H1 (cell line): Measurements from ENCODE around the gene ST3GAL3. TPM values are rescaled to one million over a fixed set of nuclear protein-coding genes. Genes with fewer than 3 reads are reported as not detected.

Experiments used
- CTCF ChIA-PET: fragments of 300-600 bp; sonication (Branson Sonifier 250); formaldehyde crosslinking; loops from one replicate; lab custom pipeline; 2021; ENCODE audit not compliant: partially characterized antibody; lab: Charles Lee
- POLR2A ChIA-PET: fragments of 300-600 bp; sonication (Branson Sonifier 250); formaldehyde crosslinking; loops from one replicate; lab custom pipeline; 2021; ENCODE audit warnings: inconsistent platforms; ENCODE audit not compliant: partially characterized antibody; lab: Charles Lee
- DNase-seq, 2 experiments: peaks; one replicate each; pipeline versions ENCODE4 v3.0.0 to v3.0.0-alpha.2; 2010 to 2022; ENCODE audit warnings: low spot score in 2 of 2, low read depth in 1 of 2, mixed read lengths in 1 of 2
- FAIRE-seq: peaks from 2 replicates; lab custom pipeline; 2011; peaks lifted over from hg19 to GRCh38; lab: Jason Lieb, UNC
- H2AFZ ChIP-seq: 2 replicates; pipeline ENCODE4 v1.8.1; 2012; ENCODE audit warnings: low read length, inconsistent platforms
- H2AK5ac ChIP-seq: 2 replicates; pipeline ENCODE4 v1.6.1; 2013; ENCODE audit warnings: low read depth, low read length
- H2BK120ac ChIP-seq: replicated peaks from 2 replicates; pipeline ENCODE3; 2013; ENCODE audit warnings: low read depth, low read length, inconsistent platforms
- H2BK12ac ChIP-seq: 2 replicates; pipeline ENCODE4 v1.6.1; 2013; ENCODE audit warnings: low read depth, low read length
- H2BK15ac ChIP-seq: 2 replicates; pipeline ENCODE4 v1.6.1; 2013; ENCODE audit warnings: low read length
- H2BK20ac ChIP-seq: 2 replicates; pipeline ENCODE4 v1.6.1; 2013; ENCODE audit warnings: low read length
- H2BK5ac ChIP-seq: 2 replicates; pipeline ENCODE4 v1.6.1; 2013; ENCODE audit warnings: low read depth, low read length
- H3K14ac ChIP-seq: 2 replicates; pipeline ENCODE4 v1.6.1; 2013; ENCODE audit warnings: inconsistent platforms; ENCODE audit not compliant: insufficient read length
- H3K18ac ChIP-seq: 2 replicates; pipeline ENCODE4 v1.6.1; 2013; ENCODE audit warnings: low read length; ENCODE audit errors: extremely low read depth
- H3K23ac ChIP-seq: 2 replicates; pipeline ENCODE4 v1.6.1; 2013; ENCODE audit warnings: inconsistent platforms; ENCODE audit not compliant: insufficient read length
- H3K23me2 ChIP-seq: 2 replicates; pipeline ENCODE4 v1.6.1; 2013; ENCODE audit warnings: low read depth, low read length
- H3K27ac ChIP-seq: 2 replicates; pipeline ENCODE4 v1.6.1; 2011; ENCODE audit warnings: low read depth, low read length, inconsistent platforms
- H3K27me3 ChIP-seq, 4 experiments: replicated peaks in 1 of 4; 1 replicate in 1 of 4; 2 replicates in 3 of 4; pipeline versions ENCODE4 v1.6.1 to v1.8.1; 2011 to 2013; ENCODE audit warnings: low read length in 3 of 4, mild to moderate bottlenecking in 3 of 4, inconsistent platforms in 2 of 4, mixed read lengths in 2 of 4, moderate library complexity in 1 of 4; ENCODE audit not compliant: control insufficient read depth in 3 of 4, insufficient read depth in 3 of 4; ENCODE audit errors: extremely low read depth in 1 of 4
- H3K36me3 ChIP-seq, 4 experiments: 2 replicates each; pipeline versions ENCODE4 v1.6.1 to v1.8.1; 2011 to 2013; ENCODE audit warnings: mild to moderate bottlenecking in 4 of 4, low read length in 3 of 4, moderate library complexity in 2 of 4, control low read depth in 1 of 4, inconsistent platforms in 1 of 4; ENCODE audit not compliant: insufficient read depth in 4 of 4, control insufficient read depth in 2 of 4
- H3K4ac ChIP-seq: replicated peaks from 2 replicates; pipeline ENCODE3; 2013; ENCODE audit warnings: low read length, low read depth, mixed read lengths, inconsistent platforms; ENCODE audit not compliant: insufficient read length
- H3K4me1 ChIP-seq, 4 experiments: replicated peaks in 1 of 4; 1 replicate in 1 of 4; 2 replicates in 3 of 4; pipeline versions ENCODE4 v1.6.1 to v1.8.1; 2011 to 2013; ENCODE audit warnings: low read length in 3 of 4, inconsistent platforms in 2 of 4, mixed read lengths in 1 of 4; ENCODE audit not compliant: insufficient read depth in 4 of 4, control insufficient read depth in 3 of 4
- H3K4me2 ChIP-seq, 2 experiments: 2 replicates each; pipeline versions ENCODE4 v1.6.1 to v1.8.1; 2011 to 2013; ENCODE audit warnings: low read depth in 2 of 2, low read length in 2 of 2, control low read depth in 1 of 2, inconsistent platforms in 1 of 2, mild to moderate bottlenecking in 1 of 2; ENCODE audit not compliant: insufficient read depth in 1 of 2
- H3K4me3 ChIP-seq, 4 experiments: fragments of 200-600, 300-600 bp in 1 of 4; sonication (generic), shearing (Covaris generic), sonication (Bioruptor Twin) in 1 of 4; 2 replicates each; pipeline versions ENCODE4 v1.5.1 to v1.8.1; 2011 to 2016; ENCODE audit warnings: low read length in 4 of 4, low read depth in 3 of 4, control low read depth in 2 of 4, inconsistent platforms in 2 of 4, mild to moderate bottlenecking in 2 of 4, mixed read lengths in 1 of 4, moderate library complexity in 1 of 4; ENCODE audit not compliant: insufficient read depth in 2 of 4; ENCODE audit errors: extremely low read depth in 1 of 4
- H3K56ac ChIP-seq: replicated peaks from 2 replicates; pipeline ENCODE3; 2013; ENCODE audit warnings: low read depth, mild to moderate bottlenecking, mixed read lengths, low read length, inconsistent platforms; ENCODE audit not compliant: insufficient read length
- H3K79me1 ChIP-seq: 2 replicates; pipeline ENCODE4 v1.6.1; 2013; ENCODE audit warnings: low read depth, low read length, control low read depth
- H3K79me2 ChIP-seq, 2 experiments: 2 replicates each; pipeline versions ENCODE4 v1.6.1 to v1.8.1; 2012 to 2013; ENCODE audit warnings: low read length in 2 of 2, mild to moderate bottlenecking in 2 of 2, inconsistent platforms in 1 of 2; ENCODE audit not compliant: insufficient read depth in 2 of 2, control insufficient read depth in 1 of 2
- H3K9ac ChIP-seq, 4 experiments: replicated peaks in 1 of 4; 1 replicate in 1 of 4; 2 replicates in 3 of 4; pipeline versions ENCODE4 v1.6.1 to v1.8.1; 2011 to 2013; ENCODE audit warnings: low read depth in 3 of 4, low read length in 3 of 4, control low read depth in 2 of 4, mild to moderate bottlenecking in 2 of 4, moderate library complexity in 2 of 4, inconsistent platforms in 1 of 4; ENCODE audit errors: extremely low read depth in 1 of 4
- H3K9me3 ChIP-seq, 2 experiments: 2 replicates each; pipeline versions ENCODE4 v1.6.1 to v1.8.1; 2012 to 2013; ENCODE audit warnings: mild to moderate bottlenecking in 2 of 2, moderate library complexity in 2 of 2, control low read depth in 1 of 2, inconsistent platforms in 1 of 2, low read depth in 1 of 2, low read length in 1 of 2, mixed read lengths in 1 of 2; ENCODE audit not compliant: insufficient read depth in 2 of 2
- H4K20me1 ChIP-seq, 2 experiments: replicated peaks in 1 of 2; 2 replicates each; pipeline versions ENCODE3 to v1.8.1; 2011 to 2013; ENCODE audit warnings: inconsistent platforms in 2 of 2, low read length in 2 of 2, mild to moderate bottlenecking in 1 of 2; ENCODE audit not compliant: insufficient read depth in 2 of 2, control insufficient read depth in 1 of 2
- H4K5ac ChIP-seq: 2 replicates; pipeline ENCODE4 v1.6.1; 2013; ENCODE audit warnings: low read length, low read depth, mixed read lengths, inconsistent platforms; ENCODE audit not compliant: insufficient read length
- H4K8ac ChIP-seq: 2 replicates; pipeline ENCODE4 v1.8.0; 2013; ENCODE audit warnings: mild to moderate bottlenecking, moderate library complexity, low read length, inconsistent platforms; ENCODE audit not compliant: insufficient read depth; ENCODE audit errors: extremely low read depth
- H4K91ac ChIP-seq: replicated peaks from 2 replicates; pipeline ENCODE3; 2013; ENCODE audit warnings: low read length, mixed read lengths, inconsistent platforms; ENCODE audit not compliant: insufficient read length
- EGR1 ChIP-seq: IDR thresholded peaks from 2 replicates; pipeline ENCODE4 v1.6.1; 2011; ENCODE audit warnings: low read depth, low read length, borderline replicate concordance
- EP300 ChIP-seq, 2 experiments: IDR thresholded peaks; 1 replicate in 1 of 2; 2 replicates in 1 of 2; pipeline ENCODE4 v1.6.1; 2011 to 2012; ENCODE audit warnings: low read depth in 2 of 2, low read length in 2 of 2, mild to moderate bottlenecking in 2 of 2, borderline replicate concordance in 1 of 2, inconsistent platforms in 1 of 2, moderate library complexity in 1 of 2
- EZH2 ChIP-seq: fragments of 200-600 bp; sonication (generic); IDR thresholded peaks from 2 replicates; pipeline ENCODE4 v1.7.1; 2012; ENCODE audit warnings: low read depth, mild to moderate bottlenecking, moderate library complexity, low read length, inconsistent platforms; ENCODE audit not compliant: severe bottlenecking
- HDAC2 ChIP-seq, 2 experiments: fragments of 300-600 bp in 1 of 2; sonication (generic) in 1 of 2; IDR thresholded peaks; 2 replicates each; pipeline ENCODE4 v1.6.1; 2011 to 2012; ENCODE audit warnings: low read depth in 2 of 2, low read length in 2 of 2, mild to moderate bottlenecking in 2 of 2, moderate library complexity in 2 of 2, borderline replicate concordance in 1 of 2, inconsistent platforms in 1 of 2
- JUN ChIP-seq: IDR thresholded peaks from 2 replicates; pipeline ENCODE4 v1.6.1; 2011; ENCODE audit warnings: low read depth, mild to moderate bottlenecking, improper control_type of control experiment, low read length
- JUND ChIP-seq: IDR thresholded peaks from 2 replicates; pipeline ENCODE4 v1.6.1; 2011; ENCODE audit warnings: mild to moderate bottlenecking, improper control_type of control experiment, low read length
- KDM1A ChIP-seq: fragments of 200-600, 300-600 bp; sonication (generic); IDR thresholded peaks from 2 replicates; pipeline ENCODE4 v1.7.1; 2016; ENCODE audit warnings: mild to moderate bottlenecking, low read length, borderline replicate concordance
- MAFK ChIP-seq: IDR thresholded peaks from 2 replicates; pipeline ENCODE4 v1.6.1; 2012; ENCODE audit warnings: low read depth, mild to moderate bottlenecking, improper control_type of control experiment, low read length
- RAD21 ChIP-seq, 2 experiments: IDR thresholded peaks in 1 of 2; conservative IDR thresholded peaks in 1 of 2; 2 replicates each; pipeline ENCODE4 v1.6.1; 2011; ENCODE audit warnings: low read depth in 2 of 2, low read length in 2 of 2, improper control_type of control experiment in 1 of 2, inconsistent platforms in 1 of 2, mild to moderate bottlenecking in 1 of 2, moderate library complexity in 1 of 2
- SIN3A ChIP-seq, 2 experiments: IDR thresholded peaks in 1 of 2; conservative IDR thresholded peaks in 1 of 2; 2 replicates each; pipeline ENCODE4 v1.6.1; 2011 to 2012; ENCODE audit warnings: low read length in 2 of 2, improper control_type of control experiment in 1 of 2, low read depth in 1 of 2, mild to moderate bottlenecking in 1 of 2
- SP2 ChIP-seq: IDR thresholded peaks from 2 replicates; pipeline ENCODE4 v1.6.1; 2012; ENCODE audit warnings: mild to moderate bottlenecking, low read length, inconsistent platforms
- WGBS, 2 experiments: shearing (Covaris generic) in 1 of 2; methylation state at CpG; one replicate each; pipeline versions ENCODE4 v1.1.6 to v1.1.7; 2013 to 2015; ENCODE audit warnings: low lambda C conversion rate in 2 of 2, mixed read lengths in 2 of 2, inconsistent platforms in 1 of 2, low coverage in 1 of 2, missing lambda C conversion rate in 1 of 2; ENCODE audit not compliant: insufficient replicate concordance in 2 of 2, insufficient coverage in 1 of 2, insufficient read length in 1 of 2; ENCODE audit errors: extremely low coverage in 1 of 2, missing lambda C conversion rate in 1 of 2; 5-methylcytosine and 5-hydroxymethylcytosine counted together
- polyA plus RNA-seq, 7 experiments: library from polyadenylated mRNA; depleted of rRNA in 3 of 7; stranded (reverse) in 5 of 7; unstranded in 2 of 7; fragments of >200 nt in 5 of 7; fragments of 200-250 nt in 2 of 7; gene quantifications; 1 replicate in 5 of 7; 2 replicates in 1 of 7; 4 replicates in 1 of 7; pipeline versions ENCODE4 v1.2.1 to v1.2.3, GENCODE V29; 2011 to 2013; ENCODE audit warnings: missing spikeins in 2 of 7, mixed read lengths in 2 of 7
- total RNA-seq: library from RNA; stranded (reverse); fragmentation: NEBNext Ultra II Directional; extraction: Animal tissue kit (Norgen Biotek cat#: 25700); gene quantifications from 2 replicates; pipeline ENCODE4 v1.2.1, GENCODE V29; 2021
- TF ChIP-seq, protein P1 (sequence below): IDR thresholded peaks from 2 replicates; pipeline ENCODE4 v1.6.1; 2012; ENCODE audit warnings: inconsistent platforms

The ST3GAL3 gene
- total and polyA plus RNA-seq, 2 of the 8 experiments (the other 6 are each of a cell fraction or from before 2014, with no cell fraction given) = 6.8 to 7.0 TPM

DNA sequence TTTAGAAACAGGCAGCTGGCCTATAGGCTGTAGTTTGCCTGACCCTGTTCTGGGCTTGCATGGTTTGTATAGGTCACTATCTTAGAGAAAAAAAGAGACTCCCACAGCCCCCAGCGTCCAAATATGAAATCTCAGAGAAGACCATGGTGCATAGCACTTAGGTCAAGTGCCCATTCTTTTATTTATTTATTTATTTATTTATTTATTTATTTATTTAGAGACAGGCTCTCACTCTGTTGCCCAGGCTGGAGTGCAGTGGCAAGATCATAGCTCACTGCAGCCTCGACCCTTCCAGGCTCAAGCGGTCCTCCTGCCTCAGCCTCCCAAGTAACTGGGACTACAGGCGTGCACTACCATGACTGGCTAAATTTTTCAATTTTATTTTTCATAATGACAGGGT lies 175.4 kb downstream of the ST3GAL3 start:
- no peak overlapping the region for H2BK20ac ChIP-seq

More for the DNA sequence above, 175.4 kb downstream of the ST3GAL3 start:
- no peak for TF ChIP-seq SIN3A (conservative IDR thresholded peaks at IDR 0.05 in 1 of 2, IDR thresholded peaks at IDR 0.05 in 1 of 2; ENCODE audit: low read depth in 1 of 2, low read length in 2 of 2)
- TF ChIP-seq HDAC2 (IDR thresholded peaks at IDR 0.05; ENCODE audit: borderline replicate concordance in 1 of 2, low read depth in 2 of 2, low read length in 2 of 2) = no peak
- TF ChIP-seq, protein P1, sequence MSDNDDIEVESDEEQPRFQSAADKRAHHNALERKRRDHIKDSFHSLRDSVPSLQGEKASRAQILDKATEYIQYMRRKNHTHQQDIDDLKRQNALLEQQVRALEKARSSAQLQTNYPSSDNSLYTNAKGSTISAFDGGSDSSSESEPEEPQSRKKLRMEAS = no peak
- TF ChIP-seq RAD21 (IDR thresholded peaks at IDR 0.05 in 1 of 2, conservative IDR thresholded peaks at IDR 0.05 in 1 of 2; ENCODE audit: low read depth in 2 of 2, low read length in 2 of 2) = no peak
- TF ChIP-seq EZH2 = no peak
- no peak for TF ChIP-seq KDM1A
- no peak for TF ChIP-seq JUND
- no peak for TF ChIP-seq EP300 (IDR thresholded peaks at IDR 0.05; ENCODE audit: borderline replicate concordance in 1 of 2, low read depth in 2 of 2, low read length in 2 of 2)
- no peak for TF ChIP-seq SP2
- no peak for TF ChIP-seq JUN
- TF ChIP-seq MAFK = no peak
- TF ChIP-seq EGR1 = no peak
- TF ChIP-seq, all 59 proteins: peak for 0
- H3K79me1 ChIP-seq = no peaks in the 10 kb centered on the region
- no peak overlapping the region for H3K4ac ChIP-seq
- H3K79me2 ChIP-seq = no peaks in the 10 kb centered on the region
- H3K14ac ChIP-seq = no peak overlapping the region
- no peak overlapping the region for H3K23ac ChIP-seq
- H2BK12ac ChIP-seq = no peak overlapping the region
- CTCF ChIA-PET = interaction anchor here (1.2 to 4.4 kb wide), 8 partner anchors 19 to 120 kb away, joined by 3 to 31 read pairs (median 5); partner anchors contain the start of gene ARTN
- no peaks in the 10 kb centered on the region for H4K20me1 ChIP-seq
- no peak overlapping the region for H2BK15ac ChIP-seq
- no peak overlapping the region for H3K4me3 ChIP-seq
- H3K23me2 ChIP-seq = peaks cover 3% of the 10 kb centered on the region; the same call in 1 of the 2 replicates
- H3K36me3 ChIP-seq = no peaks in the 10 kb centered on the region
- no peaks in the 10 kb centered on the region for H3K9me3 ChIP-seq
- DNase-seq (no peak), FAIRE-seq (no peak)
- WGBS, 2 experiments = 89% methylated on average over 4 of the region's 4 CpGs; no CpG with 5 or more reads in 1 of the 2 experiments
- H3K4me2 ChIP-seq = no peak overlapping the region
- H2BK120ac ChIP-seq = no peak overlapping the region
- peaks cover 9 to 20% (median 14%) of the 10 kb centered on the region in 4 experiments for H3K4me1 ChIP-seq
- H3K27me3 ChIP-seq = no peaks in the 10 kb centered on the region; a peak in 1 of 7 replicates
- POLR2A ChIA-PET = no interaction called here
- no peak overlapping the region for H3K27ac ChIP-seq
- no peak overlapping the region for H2AK5ac ChIP-seq
- no peak overlapping the region for H2AFZ ChIP-seq
- no peak overlapping the region for H3K56ac ChIP-seq
- H2BK5ac ChIP-seq = no peak overlapping the region
- H3K18ac ChIP-seq = no peak overlapping the region
- no peak overlapping the region for H4K5ac ChIP-seq
- H3K9ac ChIP-seq = no peak overlapping the region
- no peak overlapping the region for H4K91ac ChIP-seq
- H4K8ac ChIP-seq = no peak overlapping the region
